ENCODE results near the gene PVALEF. TPM values are rescaled to one million over a fixed set of nuclear protein-coding genes. Genes with fewer than 3 reads are reported as not detected.
"Not testable (repeated sequence)": the region's sequence is repeated elsewhere in the genome, so short reads cannot be mapped to it uniquely, and the experiment has no call there.

PVALEF gene
- total RNA-seq, 4 donors from 2014 or later: not detected

GRCh38 chr17:81221842-81222619 is 56.7 kb downstream of the PVALEF start:
- intact Hi-C loops (cut with DNase I): loop anchor here (10.0 kb wide), 1 partner anchor 187 kb away; the partner anchor contains the start of gene BAIAP2
- Histone ChIP-seq H3K4me1 (peaks cover 12 to 16% of the 10 kb centered on the region in 2 donors), H3K27me3 (no peaks in the 10 kb centered on the region), H3K4me3 (replicated peaks in 1 of 3) (peak overlapping the region in 2 of 3 donors; percentile 58 to 62), H3K9me3 (no peaks in the 10 kb centered on the region), H3K36me3 (peaks cover 0 to 3% of the 10 kb centered on the region in 2 donors), H3K27ac (no peak overlapping the region)
- WGBS, 2 donors: 0 to 18% methylated on average over 7 to 15 of the region's 24 CpGs
- peak in 1 of 2 donors; percentile 21 for DNase-seq
- TF ChIP-seq CTCF (IDR thresholded peaks at IDR 0.05) (no peak), POLR2A (IDR thresholded peaks at IDR 0.05) (no peak)

- intact Hi-C loops (cut with DNase I): loop anchor here (10.0 kb wide), 1 partner anchor 188 kb away; the partner anchor contains the start of gene BAIAP2
- Histone ChIP-seq H3K9me3 (no peaks in the 10 kb centered on the region), H3K4me3 (replicated peaks in 1 of 3) (peak overlapping the region in 2 of 3 donors; percentile 58 to 62), H3K27me3 (no peaks in the 10 kb centered on the region), H3K4me1 (peaks cover 12 to 16% of the 10 kb centered on the region in 2 donors), H3K27ac (no peak overlapping the region), H3K36me3 (peaks cover 0 to 3% of the 10 kb centered on the region in 2 donors)
- TF ChIP-seq CTCF (IDR thresholded peaks at IDR 0.05) (no peak), POLR2A (IDR thresholded peaks at IDR 0.05) (no peak)
- WGBS, 2 donors: 0 to 7% methylated on average over 4 of the region's 30 CpGs
- no peak for DNase-seq
Observed at GRCh38 chr17:81222620-81222905, 57.3 kb downstream of the PVALEF start.

- Histone ChIP-seq H3K4me1 (peaks cover 12 to 16% of the 10 kb centered on the region in 2 donors), H3K27ac (no peak within 1 kb of the TSS), H3K36me3 (peaks cover 0 to 3% of the 10 kb centered on the region in 2 donors), H3K9me3 (no peaks in the 10 kb centered on the region), H3K27me3 (no peaks in the 10 kb centered on the region), H3K4me3 (replicated peaks in 1 of 3) (peak within 1 kb of the TSS in 2 of 3 donors; percentile 58 to 62)
- 4% methylated on average over 31 to 44 of the region's 79 CpGs for WGBS, 2 donors
- intact Hi-C loops (cut with DNase I): loop anchor here (10.0 kb wide), 1 partner anchor 188 kb away; the partner anchor contains the start of gene BAIAP2
- DNase-seq: peak; percentile 99
- TF ChIP-seq POLR2A (IDR thresholded peaks at IDR 0.05) (peak in 1 of 2 donors; percentile 39), CTCF (IDR thresholded peaks at IDR 0.05) (no peak)
Observed at GRCh38 chr17:81222906-81223761, 57.8 kb downstream of the PVALEF start, which contains the start of gene CEP131. Gene CEP131, minus strand, starts transcription at chr17:81222965. Its CDS starts 2,909 bp downstream, at chr17:81220056.

GRCh38 chr17:81223762-81224130 is 58.4 kb downstream of the PVALEF start:
- Histone ChIP-seq H3K9me3 (no peaks in the 10 kb centered on the region), H3K4me1 (peaks cover 12 to 16% of the 10 kb centered on the region in 2 donors), H3K27ac (no peak overlapping the region), H3K4me3 (replicated peaks in 1 of 3) (peak overlapping the region in 1 of 3 donors; percentile 19), H3K27me3 (no peaks in the 10 kb centered on the region), H3K36me3 (peaks cover 0 to 3% of the 10 kb centered on the region in 2 donors)
- intact Hi-C loops (cut with DNase I): loop anchor here (10.0 kb wide), 1 partner anchor 189 kb away; the partner anchor contains the start of gene BAIAP2
- WGBS, 2 donors: 27 to 36% methylated on average over 11 of the region's 11 CpGs
- no peak for TF ChIP-seq CTCF (IDR thresholded peaks at IDR 0.05)
- DNase-seq: peak in 1 of 2 donors; percentile 19

- not testable (repeated sequence) for H3K4me1 ChIP-seq; H3K27ac ChIP-seq; H3K4me3 ChIP-seq (replicated peaks in 1 of 3); H3K9me3 ChIP-seq; H3K27me3 ChIP-seq; DNase-seq
- peaks cover 10 to 28% of the 10 kb centered on the region in 2 donors for H3K36me3 ChIP-seq
- intact Hi-C loops (cut with DNase I): loop anchor here (10.0 kb wide), 1 partner anchor 193 kb away; the partner anchor contains the start of gene BAIAP2
- 85 to 88% methylated on average over 2 of the region's 2 CpGs for WGBS, 2 donors
Observed at GRCh38 chr17:81227630-81228029, 62.3 kb downstream of the PVALEF start.
